CD14-positive monocyte (primary cell): ENCODE measurements around the gene DTX4. TPM values are rescaled to one million over a fixed set of nuclear protein-coding genes. Genes with fewer than 3 reads are reported as not detected.
A peak's percentile ranks its signal among the peaks of the same experiment; 100 is the strongest.

Source experiments
- DNase-seq, 3 donors: peaks; one replicate each; pipeline ENCODE4 v3.0.0-alpha.2; 2011 to 2022
- H2AFZ ChIP-seq: 2 replicates; pipeline ENCODE4 v1.6.0; 2012; ENCODE audit warnings: mild to moderate bottlenecking, low read depth, low read length, inconsistent platforms; ENCODE audit not compliant: insufficient read depth, poor library complexity, severe bottlenecking
- H3K27ac ChIP-seq, 2 donors: 1 replicate in 1 of 2; 2 replicates in 1 of 2; pipeline ENCODE4 v1.5.1; 2012 to 2013; ENCODE audit warnings: low read length in 2 of 2, control low read depth in 1 of 2, inconsistent platforms in 1 of 2, low read depth in 1 of 2, mild to moderate bottlenecking in 1 of 2
- H3K27me3 ChIP-seq, 2 donors: one replicate each; pipeline versions ENCODE4 v1.6.0 to v1.6.1; 2011 to 2013; ENCODE audit warnings: low read length in 2 of 2; ENCODE audit not compliant: control insufficient read depth in 2 of 2, insufficient read depth in 2 of 2
- H3K36me3 ChIP-seq, 2 donors: replicated peaks in 1 of 2; 1 replicate in 1 of 2; 2 replicates in 1 of 2; pipeline versions ENCODE4 v1.5.1 to v1.6.1; 2012 to 2013; ENCODE audit warnings: low read length in 2 of 2, control low read depth in 1 of 2, inconsistent platforms in 1 of 2, mild to moderate bottlenecking in 1 of 2; ENCODE audit not compliant: insufficient read depth in 2 of 2, control insufficient read depth in 1 of 2
- H3K4me1 ChIP-seq, 2 donors: 1 replicate in 1 of 2; 2 replicates in 1 of 2; pipeline versions ENCODE4 v1.5.1 to v1.6.1; 2012 to 2013; ENCODE audit warnings: low read length in 2 of 2, control low read depth in 1 of 2, inconsistent platforms in 1 of 2, mild to moderate bottlenecking in 1 of 2, moderate library complexity in 1 of 2; ENCODE audit not compliant: insufficient read depth in 2 of 2, control insufficient read depth in 1 of 2
- H3K4me2 ChIP-seq: replicated peaks from 2 replicates; pipeline ENCODE3; 2012; ENCODE audit warnings: low read length, moderate library complexity, mild to moderate bottlenecking; ENCODE audit not compliant: poor library complexity, severe bottlenecking; ENCODE audit errors: extremely low read depth
- H3K4me3 ChIP-seq, 3 experiments: fragments of 200-600 bp in 1 of 3; sonication (generic) in 1 of 3; replicated peaks in 1 of 3; 1 replicate in 2 of 3; 2 replicates in 1 of 3; pipeline ENCODE4 v1.5.1; 2011 to 2013; ENCODE audit warnings: low read length in 3 of 3, mild to moderate bottlenecking in 3 of 3, control low read depth in 2 of 3, low read depth in 2 of 3, inconsistent platforms in 1 of 3, moderate library complexity in 1 of 3
- H3K79me2 ChIP-seq: 2 replicates; pipeline ENCODE4 v1.6.0; 2012; ENCODE audit warnings: mild to moderate bottlenecking, control low read depth, inconsistent platforms, low read length, moderate library complexity; ENCODE audit not compliant: insufficient read depth
- H3K9ac ChIP-seq: 2 replicates; pipeline ENCODE4 v1.6.0; 2017; ENCODE audit warnings: low read length, mild to moderate bottlenecking; ENCODE audit not compliant: insufficient read depth, poor library complexity, severe bottlenecking
- H3K9me3 ChIP-seq, 2 donors: replicated peaks in 1 of 2; 1 replicate in 1 of 2; 2 replicates in 1 of 2; pipeline versions ENCODE4 v1.5.1 to v1.6.1; 2012 to 2013; ENCODE audit warnings: low read length in 2 of 2, control low read depth in 1 of 2; ENCODE audit not compliant: control insufficient read depth in 1 of 2, insufficient read depth in 1 of 2
- H4K20me1 ChIP-seq: 2 replicates; pipeline ENCODE4 v1.6.0; 2012; ENCODE audit warnings: mild to moderate bottlenecking, low read length, control low read depth, moderate library complexity; ENCODE audit not compliant: insufficient read depth
- H3K27ac Mint-ChIP-seq, 7 donors: one replicate each; pipeline ENCODE4 v1.8.0; 2020; ENCODE audit warnings: mild to moderate bottlenecking in 7 of 7, mixed read lengths in 7 of 7, moderate library complexity in 6 of 7, inconsistent platforms in 2 of 7
- H3K27me3 Mint-ChIP-seq, 3 donors: one replicate each; pipeline ENCODE4 v1.8.0; 2021 to 2022; ENCODE audit warnings: low read depth in 3 of 3, mild to moderate bottlenecking in 3 of 3, mixed read lengths in 3 of 3, moderate library complexity in 3 of 3, inconsistent platforms in 1 of 3
- H3K36me3 Mint-ChIP-seq, 2 donors: one replicate each; pipeline ENCODE4 v1.8.0; 2020; ENCODE audit warnings: mixed read lengths in 2 of 2, inconsistent platforms in 1 of 2, mild to moderate bottlenecking in 1 of 2
- H3K4me1 Mint-ChIP-seq: one replicate; pipeline ENCODE4 v1.8.0; 2020; ENCODE audit warnings: mild to moderate bottlenecking, mixed read lengths
- H3K4me3 Mint-ChIP-seq, 2 donors: one replicate each; pipeline ENCODE4 v1.8.0; 2020; ENCODE audit warnings: mild to moderate bottlenecking in 2 of 2, mixed read lengths in 2 of 2, moderate library complexity in 1 of 2
- H3K9me3 Mint-ChIP-seq, 7 donors: one replicate each; pipeline ENCODE4 v1.8.0; 2020 to 2022; ENCODE audit warnings: mixed read lengths in 7 of 7, mild to moderate bottlenecking in 6 of 7, moderate library complexity in 6 of 7, inconsistent platforms in 2 of 7
- WGBS: methylation state at CpG from one replicate; pipeline ENCODE4 v1.1.5; 2013; ENCODE audit warnings: missing lambda C conversion rate; ENCODE audit not compliant: insufficient coverage; 5-methylcytosine and 5-hydroxymethylcytosine counted together
- intact Hi-C, 2 donors: fragments of 100-400 bp; cut with micrococcal nuclease; formaldehyde crosslinking; loops; one replicate each; pipeline versions ENCODE4 v1.15.0 to v1.15.1; 2023
- polyA plus RNA-seq, 3 donors: library from polyadenylated mRNA; depleted of rRNA in 1 of 3; unstranded in 2 of 3; stranded (reverse) in 1 of 3; fragments of 300-500 nt in 2 of 3; fragments of >200 nt in 1 of 3; fragmentation: Illumina TruSeq in 2 of 3; gene quantifications; 1 replicate in 2 of 3; 2 replicates in 1 of 3; pipeline ENCODE4 v1.2.3, GENCODE V29; 2012 to 2021
- TF ChIP-seq, protein P1 (sequence below): fragments of 200-600 bp; IDR thresholded peaks from one replicate; pipeline ENCODE4 v1.8.0; 2022; ENCODE audit warnings: antibody characterized with exemption, mild to moderate bottlenecking

The DTX4 gene
- polyA plus RNA-seq, 3 donors = 0.96 to 1.9 (median 1.1) TPM

DNA sequence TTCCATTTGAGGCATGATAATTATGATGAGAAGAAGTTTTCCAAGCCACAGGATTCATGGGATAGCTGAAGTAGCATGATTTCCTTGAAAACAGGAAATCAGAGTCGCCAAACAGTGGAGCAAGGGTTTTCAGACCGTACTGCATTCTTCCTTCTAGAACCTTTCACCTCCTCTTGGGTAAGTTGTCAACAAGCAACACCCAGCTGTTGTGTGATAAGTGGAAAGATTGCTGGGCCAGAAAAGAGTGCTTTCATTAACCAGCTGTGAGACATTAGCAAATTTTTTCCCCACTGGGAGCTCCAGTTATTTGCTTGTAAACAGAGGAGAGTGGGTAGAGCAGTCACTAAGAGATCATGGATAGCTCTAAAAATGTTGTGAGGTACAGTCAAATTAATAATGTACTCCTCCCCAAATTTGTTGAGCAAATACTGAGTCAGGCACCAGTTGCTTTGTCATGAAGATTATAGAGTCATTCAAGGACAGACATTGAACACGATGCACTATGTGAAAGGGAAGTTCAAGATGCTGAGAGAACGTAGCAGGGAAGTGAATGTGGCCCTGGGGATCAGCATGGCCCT lies 52.5 kb downstream of the DTX4 start:
- peak overlapping the region; percentile 24 for H2AFZ ChIP-seq
- peak overlapping the region; percentile 68 for H3K4me2 ChIP-seq
- Mint-ChIP-seq H3K4me1 (peaks cover 78% of the 10 kb centered on the region), H3K36me3 (peaks cover 3 to 5% of the 10 kb centered on the region in 2 donors), H3K27ac (peak overlapping the region; percentile 96 to 99 (median 98)), H3K9me3 (peaks cover 0 to 5% (median 0%) of the 10 kb centered on the region in 7 donors), H3K27me3 (peaks cover 0 to 1% (median 0%) of the 10 kb centered on the region in 3 donors), H3K4me3 (peak overlapping the region; percentile 74 to 76)
- DNase-seq = peak; percentile 88 to 92 (median 92)
- H3K9me3 ChIP-seq = no peaks in the 10 kb centered on the region
- no peaks in the 10 kb centered on the region for H3K36me3 ChIP-seq
- H3K27ac ChIP-seq = peak overlapping the region; percentile 93 to 98
- peaks cover 69 to 73% of the 10 kb centered on the region in 2 donors for H3K4me1 ChIP-seq
- WGBS = 0% methylated on average over 2 of the region's 4 CpGs
- H3K9ac ChIP-seq = peak overlapping the region; percentile 66
- H3K27me3 ChIP-seq = no peaks in the 10 kb centered on the region
- TF ChIP-seq, protein P1, sequence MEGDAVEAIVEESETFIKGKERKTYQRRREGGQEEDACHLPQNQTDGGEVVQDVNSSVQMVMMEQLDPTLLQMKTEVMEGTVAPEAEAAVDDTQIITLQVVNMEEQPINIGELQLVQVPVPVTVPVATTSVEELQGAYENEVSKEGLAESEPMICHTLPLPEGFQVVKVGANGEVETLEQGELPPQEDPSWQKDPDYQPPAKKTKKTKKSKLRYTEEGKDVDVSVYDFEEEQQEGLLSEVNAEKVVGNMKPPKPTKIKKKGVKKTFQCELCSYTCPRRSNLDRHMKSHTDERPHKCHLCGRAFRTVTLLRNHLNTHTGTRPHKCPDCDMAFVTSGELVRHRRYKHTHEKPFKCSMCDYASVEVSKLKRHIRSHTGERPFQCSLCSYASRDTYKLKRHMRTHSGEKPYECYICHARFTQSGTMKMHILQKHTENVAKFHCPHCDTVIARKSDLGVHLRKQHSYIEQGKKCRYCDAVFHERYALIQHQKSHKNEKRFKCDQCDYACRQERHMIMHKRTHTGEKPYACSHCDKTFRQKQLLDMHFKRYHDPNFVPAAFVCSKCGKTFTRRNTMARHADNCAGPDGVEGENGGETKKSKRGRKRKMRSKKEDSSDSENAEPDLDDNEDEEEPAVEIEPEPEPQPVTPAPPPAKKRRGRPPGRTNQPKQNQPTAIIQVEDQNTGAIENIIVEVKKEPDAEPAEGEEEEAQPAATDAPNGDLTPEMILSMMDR = no peak
- peaks cover 11% of the 10 kb centered on the region for H3K79me2 ChIP-seq
- H4K20me1 ChIP-seq = no peaks in the 10 kb centered on the region
- intact Hi-C loops = loop anchor here in 1 of 2 donors (2.0 to 5.0 kb wide), 2 partner anchors 16 to 48 kb away; no protein-coding TSS in a partner anchor
- H3K4me3 ChIP-seq = peak overlapping the region in 2 of 3 experiments; percentile 45 to 61

DNA sequence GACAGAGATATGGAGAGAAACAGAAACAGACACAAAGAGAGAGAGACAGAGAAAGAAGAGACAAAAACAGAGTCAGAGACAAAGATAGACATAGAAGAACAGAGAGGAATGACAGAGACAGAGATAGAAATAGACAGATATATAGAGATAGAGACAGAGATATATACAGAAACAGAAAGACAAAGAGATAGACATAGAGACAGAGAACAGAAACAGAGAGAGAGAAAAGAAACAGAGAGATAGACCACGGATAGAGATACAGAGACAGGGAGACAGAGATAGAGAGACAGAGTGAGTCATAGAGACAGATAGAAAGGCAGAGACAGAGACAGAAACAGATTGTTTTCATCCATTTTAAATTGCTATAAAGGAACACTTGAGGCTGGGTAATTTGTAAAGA lies 53.1 kb downstream of the DTX4 start:
- peak overlapping the region; percentile 68 for H3K4me2 ChIP-seq

More for the DNA sequence above, 53.1 kb downstream of the DTX4 start:
- no peaks in the 10 kb centered on the region for H3K27me3 ChIP-seq
- H3K4me1 Mint-ChIP-seq = peaks cover 75% of the 10 kb centered on the region
- H3K79me2 ChIP-seq = peaks cover 7% of the 10 kb centered on the region
- peak overlapping the region in 1 of 3 experiments; percentile 9 for H3K4me3 ChIP-seq
- intact Hi-C loops = loop anchor here in 1 of 2 donors (2.0 kb wide), 1 partner anchor 16 kb away; no protein-coding TSS in a partner anchor
- H3K36me3 ChIP-seq = no peaks in the 10 kb centered on the region
- no peak for DNase-seq
- peak overlapping the region; percentile 96 to 99 (median 98) for H3K27ac Mint-ChIP-seq
- TF ChIP-seq, protein P1 = no peak
- H3K27ac ChIP-seq = peak overlapping the region; percentile 93 to 98
- H3K27me3 Mint-ChIP-seq = peaks cover 0 to 1% (median 0%) of the 10 kb centered on the region in 3 donors
- H3K4me3 Mint-ChIP-seq = peak overlapping the region in 1 of 2 donors; percentile 76
- no peaks in the 10 kb centered on the region for H4K20me1 ChIP-seq
- WGBS = no CpG with 5 or more reads among the region's 1 CpG
- peaks cover 0 to 5% (median 0%) of the 10 kb centered on the region in 7 donors for H3K9me3 Mint-ChIP-seq
- peak overlapping the region; percentile 66 for H3K9ac ChIP-seq
- H3K9me3 ChIP-seq = no peaks in the 10 kb centered on the region
- peaks cover under 1 to 3% of the 10 kb centered on the region in 2 donors for H3K36me3 Mint-ChIP-seq
- H3K4me1 ChIP-seq = peaks cover 63 to 67% of the 10 kb centered on the region in 2 donors
- H2AFZ ChIP-seq = peak overlapping the region; percentile 24
